ENCODE results near the gene CGN.

Gene CGN

GRCh38 chr1:151577173-151577572 is 66.0 kb downstream of the CGN start:
- no peak overlapping the region for H3K27ac ChIP-seq
- TF ChIP-seq, protein P1, sequence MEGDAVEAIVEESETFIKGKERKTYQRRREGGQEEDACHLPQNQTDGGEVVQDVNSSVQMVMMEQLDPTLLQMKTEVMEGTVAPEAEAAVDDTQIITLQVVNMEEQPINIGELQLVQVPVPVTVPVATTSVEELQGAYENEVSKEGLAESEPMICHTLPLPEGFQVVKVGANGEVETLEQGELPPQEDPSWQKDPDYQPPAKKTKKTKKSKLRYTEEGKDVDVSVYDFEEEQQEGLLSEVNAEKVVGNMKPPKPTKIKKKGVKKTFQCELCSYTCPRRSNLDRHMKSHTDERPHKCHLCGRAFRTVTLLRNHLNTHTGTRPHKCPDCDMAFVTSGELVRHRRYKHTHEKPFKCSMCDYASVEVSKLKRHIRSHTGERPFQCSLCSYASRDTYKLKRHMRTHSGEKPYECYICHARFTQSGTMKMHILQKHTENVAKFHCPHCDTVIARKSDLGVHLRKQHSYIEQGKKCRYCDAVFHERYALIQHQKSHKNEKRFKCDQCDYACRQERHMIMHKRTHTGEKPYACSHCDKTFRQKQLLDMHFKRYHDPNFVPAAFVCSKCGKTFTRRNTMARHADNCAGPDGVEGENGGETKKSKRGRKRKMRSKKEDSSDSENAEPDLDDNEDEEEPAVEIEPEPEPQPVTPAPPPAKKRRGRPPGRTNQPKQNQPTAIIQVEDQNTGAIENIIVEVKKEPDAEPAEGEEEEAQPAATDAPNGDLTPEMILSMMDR (IDR thresholded peaks at IDR 0.05), result no peak
- no peak for TF ChIP-seq ZFX (IDR thresholded peaks at IDR 0.05; ENCODE audit: borderline replicate concordance)

- H3K27ac ChIP-seq, result no peak overlapping the region
- TF ChIP-seq, protein P1 (IDR thresholded peaks at IDR 0.05), result no peak
- TF ChIP-seq ZFX (IDR thresholded peaks at IDR 0.05; ENCODE audit: borderline replicate concordance), result no peak
Measured at GRCh38 chr1:151578941-151579340, 67.8 kb downstream of the CGN start.

- H3K27ac ChIP-seq, result no peak overlapping the region
- no peak for TF ChIP-seq ZFX (IDR thresholded peaks at IDR 0.05; ENCODE audit: borderline replicate concordance)
- TF ChIP-seq, protein P1 (IDR thresholded peaks at IDR 0.05), result no peak
Measured at GRCh38 chr1:151579436-151580225, 68.4 kb downstream of the CGN start.

DNA sequence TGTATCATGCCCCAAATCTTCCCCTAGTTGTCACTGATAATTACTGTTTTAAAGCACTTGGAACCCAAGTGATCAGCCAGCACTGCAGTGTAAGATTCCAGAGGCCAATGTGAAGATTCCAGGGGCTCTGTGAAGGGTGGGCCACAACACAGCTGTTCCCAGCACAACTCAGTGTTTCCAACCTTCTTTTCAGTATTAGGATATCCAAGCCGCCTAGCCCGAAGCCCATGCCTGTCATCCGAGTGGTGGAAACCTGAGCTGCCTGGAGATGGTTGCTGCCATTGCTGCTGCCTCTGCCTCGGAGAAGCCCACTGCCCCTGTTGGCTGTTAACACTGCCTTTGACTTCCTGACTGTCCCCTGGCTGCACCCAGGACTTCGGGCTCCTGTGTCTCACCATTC is 70.3 kb downstream of the CGN start:
- TF ChIP-seq, protein P1 (IDR thresholded peaks at IDR 0.05), result no peak
- TF ChIP-seq ZFX (IDR thresholded peaks at IDR 0.05; ENCODE audit: borderline replicate concordance), result no peak
- H3K27ac ChIP-seq, result peak overlapping the region; percentile 3; the same call in 1 of the 2 replicates

GRCh38 chr1:151581921-151582320 is 70.7 kb downstream of the CGN start:
- peak overlapping the region; percentile 3; the same call in 1 of the 2 replicates for H3K27ac ChIP-seq

DNA sequence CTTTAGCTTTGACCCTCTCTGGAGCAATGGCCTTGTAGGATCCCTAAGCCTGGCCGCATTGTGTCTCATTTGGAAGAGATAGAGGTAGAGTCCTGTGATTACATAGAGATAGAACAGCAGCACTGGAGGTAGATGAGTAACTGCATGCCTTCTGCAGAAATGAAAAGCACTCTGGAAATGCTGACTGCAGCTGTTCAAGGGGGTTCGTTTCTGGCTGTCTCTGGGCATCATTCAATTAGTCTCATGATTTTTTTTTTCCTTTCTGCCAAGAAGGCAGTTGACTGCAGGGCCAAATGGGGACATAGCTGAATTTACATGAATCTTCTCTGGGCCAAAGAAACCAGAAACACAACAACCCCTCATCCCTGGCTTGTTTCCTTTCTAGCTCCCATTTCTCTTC is 72.6 kb downstream of the CGN start:
- no peak overlapping the region for H3K27ac ChIP-seq
- no peak for TF ChIP-seq ZFX (IDR thresholded peaks at IDR 0.05; ENCODE audit: borderline replicate concordance)
- TF ChIP-seq, protein P1 (IDR thresholded peaks at IDR 0.05), result no peak

More at GRCh38 chr1:151581921-151582320, 70.7 kb downstream of the CGN start:
- TF ChIP-seq, protein P1 (IDR thresholded peaks at IDR 0.05), result no peak
- no peak for TF ChIP-seq ZFX (IDR thresholded peaks at IDR 0.05; ENCODE audit: borderline replicate concordance)

DNA sequence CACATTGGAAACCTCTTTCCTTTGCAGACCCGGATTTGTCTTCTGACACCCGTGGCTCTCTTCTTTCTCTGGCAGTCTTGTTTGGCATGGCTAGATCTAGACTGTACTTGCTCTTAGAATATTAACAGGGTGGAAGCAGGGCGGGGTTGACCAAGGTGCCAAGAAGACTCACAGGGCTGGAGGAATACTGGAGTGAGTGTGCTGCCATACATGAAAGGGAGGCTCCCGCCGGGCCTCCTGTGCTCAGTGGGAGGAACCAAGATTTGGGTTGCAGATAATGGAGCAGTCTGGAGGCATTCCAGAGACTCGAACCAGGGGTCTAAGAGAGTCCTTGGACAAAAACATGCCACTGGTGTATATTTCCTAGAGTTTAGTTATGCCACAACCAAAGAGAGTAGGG is 73.1 kb downstream of the CGN start:
- TF ChIP-seq, protein P1 (IDR thresholded peaks at IDR 0.05), result no peak
- no peak for TF ChIP-seq ZFX (IDR thresholded peaks at IDR 0.05; ENCODE audit: borderline replicate concordance)
- no peak overlapping the region for H3K27ac ChIP-seq
